Posterior cingulate gyrus (tissue), 11 donors: Measurements from ENCODE around the gene CDRT15.
"Not testable (repeated sequence)": the region's sequence is repeated elsewhere in the genome, so short reads cannot be mapped to it uniquely, and the experiment has no call there.

ENCODE experiments used
- DNase-seq, 10 donors: peaks; one replicate each; pipeline versions ENCODE4 v3.0.0 to v3.0.0-alpha.2; 2020 to 2021; ENCODE audit warnings: mixed read lengths in 3 of 10
- intact Hi-C: fragments of 100-400 bp; cut with DNase I; formaldehyde crosslinking; loops from one replicate; pipeline ENCODE4 v1.15.1; 2023

The CDRT15 gene

GRCh38 chr17:14236762-14237161, at the start of gene CDRT15:
Gene CDRT15 (minus strand): TSS chr17:14236862. CDS start chr17:14236833, 29 bp downstream.
- DNase-seq, intact Hi-C loops: not testable (repeated sequence)

DNA sequence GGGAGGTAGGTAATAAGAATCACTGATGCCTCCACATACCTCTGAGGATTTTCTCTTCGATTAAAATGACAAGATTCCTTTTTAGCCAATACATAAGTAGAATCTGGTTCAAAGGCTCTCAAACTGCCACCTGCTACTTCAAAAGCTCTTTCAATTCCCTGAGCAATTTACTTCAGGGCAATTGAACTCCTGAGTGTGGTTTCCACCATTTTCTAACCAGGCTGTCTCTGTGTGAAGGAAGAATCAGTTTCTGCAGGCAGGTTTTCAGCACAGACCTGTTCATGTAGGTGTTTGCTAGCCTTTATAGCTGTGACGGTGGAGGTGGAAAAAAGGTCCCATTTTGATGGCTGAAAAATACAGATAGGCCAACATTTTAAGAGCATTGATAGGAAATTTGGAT, 46.1 kb upstream of the CDRT15 start:
- intact Hi-C loops = no loop called here
- DNase-seq = no peak

DNA sequence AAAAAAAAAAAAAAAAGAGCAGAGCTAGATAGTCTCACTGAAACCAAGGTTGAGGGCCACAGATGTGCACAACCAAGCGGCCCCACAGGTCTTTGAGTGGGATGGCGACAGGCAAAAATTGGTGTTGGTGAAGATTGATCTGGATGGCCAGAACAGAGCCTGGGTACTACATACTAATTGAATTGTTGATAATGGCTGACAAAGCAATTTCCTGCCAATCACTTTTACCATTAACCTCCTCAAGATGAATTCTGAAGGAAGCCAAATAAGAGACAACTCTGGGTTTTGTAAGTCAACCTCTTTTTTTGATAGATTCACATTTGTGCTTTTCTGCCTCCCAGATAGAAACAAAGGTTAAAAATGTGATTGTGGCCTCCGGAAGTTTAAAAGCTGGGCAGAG, 44.9 kb upstream of the CDRT15 start:
- intact Hi-C loops = no loop called here
- no peak for DNase-seq

- intact Hi-C loops = no loop called here
- DNase-seq = no peak
Measured at GRCh38 chr17:14276535-14277250, 40.0 kb upstream of the CDRT15 start.

DNA sequence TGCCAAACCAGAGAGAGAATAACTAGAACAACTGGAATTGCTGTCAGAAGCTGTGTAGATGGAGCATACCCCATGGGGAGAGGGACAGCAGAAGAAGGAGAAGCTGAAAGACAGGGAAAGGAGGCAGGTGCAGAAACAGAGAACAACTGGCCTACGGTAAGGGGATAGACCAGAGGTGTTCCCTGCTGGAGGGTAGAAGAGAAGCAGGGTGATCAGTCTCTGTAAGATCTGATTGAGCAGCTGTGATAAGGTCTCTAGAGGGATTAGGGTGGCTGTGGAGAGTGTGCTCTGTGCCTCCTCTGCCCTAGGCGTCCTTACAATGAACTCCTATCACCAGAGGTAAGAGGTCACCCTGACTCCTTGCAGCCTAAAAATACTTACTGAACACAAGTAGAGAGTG, 33.8 kb upstream of the CDRT15 start:
- DNase-seq = no peak
- intact Hi-C loops = no loop called here

- intact Hi-C loops = no loop called here
- DNase-seq = no peak
Measured at GRCh38 chr17:14269473-14269872, 32.8 kb upstream of the CDRT15 start.

DNA sequence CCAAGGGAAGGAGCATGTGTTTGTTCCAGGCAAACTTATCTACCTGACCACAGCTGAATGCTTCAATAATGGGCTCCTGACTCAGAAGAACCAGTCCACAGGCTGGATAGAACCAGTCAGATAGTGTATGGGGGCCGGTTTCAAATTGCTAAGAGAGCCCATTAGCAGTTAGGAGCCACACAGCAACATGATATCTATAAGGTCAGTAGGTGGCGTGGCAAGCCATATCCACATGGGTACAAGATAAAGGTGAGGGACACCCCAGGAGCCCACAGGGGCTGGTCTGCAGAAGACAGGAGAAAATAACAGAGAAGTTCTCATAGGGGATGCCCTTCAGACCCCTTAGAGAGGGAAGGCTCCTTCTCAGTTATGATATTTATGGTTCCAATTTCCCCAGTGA, 31.6 kb upstream of the CDRT15 start:
- no peak for DNase-seq
- intact Hi-C loops = no loop called here

- DNase-seq = no peak
- intact Hi-C loops = no loop called here
Measured at GRCh38 chr17:14261406-14261805, 24.7 kb upstream of the CDRT15 start.

DNA sequence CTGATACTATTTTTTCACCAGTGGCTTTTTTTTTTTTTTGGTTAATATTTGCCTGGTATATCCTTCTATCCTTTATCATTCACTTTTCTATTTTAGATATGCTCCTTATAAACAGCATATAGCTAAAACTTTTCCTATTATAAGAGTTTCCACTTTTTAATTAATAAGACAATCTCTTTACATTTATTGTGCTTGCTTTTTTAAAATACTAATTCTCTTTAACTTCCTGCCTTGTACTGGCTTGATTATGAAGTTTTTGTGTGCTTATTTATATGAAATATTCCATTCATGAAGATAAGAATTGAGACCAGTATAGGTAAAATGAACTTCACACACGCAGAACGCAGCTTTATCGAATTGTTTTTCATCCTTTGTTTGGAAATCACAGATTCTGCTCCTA, 9.0 kb upstream of the CDRT15 start:
- intact Hi-C loops = no loop called here
- DNase-seq = no peak

DNA sequence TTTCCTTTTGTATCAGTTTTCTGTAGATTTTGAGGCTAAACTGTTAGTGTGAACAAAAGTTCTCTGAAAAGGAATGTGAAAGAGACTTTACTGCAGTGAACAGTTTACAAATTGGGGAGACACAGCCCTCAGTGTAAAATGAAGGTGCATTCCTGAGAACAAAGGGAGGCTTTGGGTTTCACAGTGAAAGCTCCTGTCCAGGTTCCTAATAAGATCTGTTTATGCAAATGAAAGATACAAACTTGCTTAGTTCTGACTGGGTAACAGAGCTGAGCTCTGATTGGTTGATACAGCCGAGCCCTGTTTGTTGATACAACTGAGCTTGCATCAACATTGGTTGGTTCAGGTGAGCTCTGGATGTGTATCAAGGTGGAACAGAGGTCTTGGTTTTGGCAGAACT, 8.3 kb upstream of the CDRT15 start:
- DNase-seq = no peak
- intact Hi-C loops = no loop called here

- intact Hi-C loops, DNase-seq: not testable (repeated sequence)
Measured at GRCh38 chr17:14239271-14239670, 2.6 kb upstream of the CDRT15 start.

- DNase-seq, intact Hi-C loops: not testable (repeated sequence)
Measured at GRCh38 chr17:14236032-14236431, 630 bp downstream of the CDRT15 start.

GRCh38 chr17:14235047-14235446, 1.6 kb downstream of the CDRT15 start:
- DNase-seq, intact Hi-C loops: not testable (repeated sequence)

DNA sequence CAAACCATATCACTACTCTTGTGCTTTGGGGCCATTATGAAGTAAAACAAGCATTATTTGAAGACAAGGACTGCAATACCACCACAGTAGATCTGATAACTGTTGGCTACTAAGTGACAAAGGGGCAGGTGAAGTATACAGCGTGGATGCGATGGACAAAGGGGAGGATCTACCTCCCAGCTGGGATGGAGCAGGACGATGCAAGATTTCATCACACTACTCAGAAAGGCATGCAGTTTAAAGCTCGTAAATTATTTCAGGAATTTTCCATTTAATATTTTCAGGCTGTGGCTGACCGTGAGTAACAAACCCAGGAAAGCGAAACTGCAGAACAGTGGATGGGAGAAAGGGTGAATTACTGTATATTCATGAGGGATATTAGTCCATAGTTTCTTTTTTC, 5.5 kb downstream of the CDRT15 start:
- DNase-seq, intact Hi-C loops: not testable (repeated sequence)

GRCh38 chr17:14228903-14229302, 7.8 kb downstream of the CDRT15 start:
- DNase-seq = no peak
- intact Hi-C loops = no loop called here

- no peak for DNase-seq
- intact Hi-C loops = no loop called here
Measured at GRCh38 chr17:14227052-14227451, 9.6 kb downstream of the CDRT15 start.

GRCh38 chr17:14225254-14225980, 11.2 kb downstream of the CDRT15 start:
- intact Hi-C loops = no loop called here
- no peak for DNase-seq

DNA sequence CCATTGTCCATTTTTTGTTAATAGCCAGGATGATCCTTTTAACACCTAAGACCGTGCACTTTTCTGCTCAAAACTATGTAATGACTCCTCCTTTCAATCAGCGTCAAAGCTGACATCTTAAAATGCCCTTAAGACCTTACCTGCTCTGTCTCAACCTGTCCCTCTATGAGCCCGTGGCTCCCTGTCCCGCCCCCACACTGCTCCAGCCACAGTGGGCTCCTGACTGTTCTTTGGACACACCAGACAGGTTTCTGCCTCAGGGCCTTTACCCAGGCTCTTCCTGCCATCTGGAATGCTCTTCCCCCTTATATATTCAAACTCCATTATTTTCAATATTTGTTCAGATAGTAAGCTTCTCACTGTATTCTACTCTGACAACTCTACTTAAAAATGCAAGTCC, 14.1 kb downstream of the CDRT15 start:
- intact Hi-C loops = no loop called here
- DNase-seq = no peak

GRCh38 chr17:14214271-14214670, 22.4 kb downstream of the CDRT15 start:
- intact Hi-C loops = no loop called here
- DNase-seq = no peak

DNA sequence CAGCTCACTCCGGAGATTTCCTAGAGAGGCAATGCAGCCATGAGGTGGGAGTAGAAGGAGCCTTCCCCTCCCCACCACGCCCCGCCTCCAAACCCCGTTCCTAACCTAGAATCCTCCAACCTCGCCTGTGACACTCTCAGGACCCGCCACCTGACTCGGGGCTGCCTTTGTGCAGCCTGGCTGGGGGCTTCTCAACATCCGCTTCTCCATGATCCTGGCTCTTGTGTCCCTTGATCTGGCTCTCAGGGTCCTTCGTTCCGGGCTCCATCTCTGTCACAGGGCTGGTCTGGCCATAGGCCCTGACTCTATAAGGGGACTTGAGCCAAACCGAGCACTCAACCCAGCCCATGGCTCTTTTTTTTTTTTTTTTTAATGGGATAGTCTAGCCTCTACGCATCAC, 24.3 kb downstream of the CDRT15 start:
- intact Hi-C loops = no loop called here
- peak in 1 of 10 donors; percentile 56 for DNase-seq

DNA sequence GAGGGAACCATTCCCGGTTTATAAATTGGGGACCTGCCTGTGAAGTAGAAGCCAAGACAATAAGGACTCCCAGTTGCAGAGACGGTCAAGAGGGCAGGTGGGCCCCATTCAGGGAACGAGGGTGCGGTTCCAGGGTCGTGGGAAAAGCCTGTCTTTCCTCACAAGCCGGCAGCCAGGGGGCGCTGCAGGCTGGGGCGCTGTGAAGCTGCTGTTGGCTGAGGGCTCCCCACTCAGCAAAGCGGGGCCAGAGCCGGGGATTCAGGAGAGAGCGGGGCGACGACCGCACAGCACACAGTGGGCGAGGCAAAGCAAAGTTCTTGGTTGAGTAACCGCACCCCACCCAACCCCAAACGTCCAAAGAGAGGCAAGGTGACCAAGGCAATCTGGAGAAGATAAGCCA, 24.9 kb downstream of the CDRT15 start:
- peak in 2 of 10 donors; percentile 15 to 79 for DNase-seq
- intact Hi-C loops = no loop called here

GRCh38 chr17:14211246-14211645, 25.4 kb downstream of the CDRT15 start:
- DNase-seq = no peak
- intact Hi-C loops = no loop called here
